Keratinocyte (primary cell): ENCODE results near the gene OR14A16. TPM values are rescaled to one million over a fixed set of nuclear protein-coding genes. Genes with fewer than 3 reads are reported as not detected.

ENCODE experiments used
- DNase-seq: peaks from one replicate; pipeline ENCODE4 v3.0.0-alpha.2; 2011; ENCODE audit warnings: low read depth, missing footprints, low spot score
- FAIRE-seq: peaks from 2 replicates; lab custom pipeline; 2011; peaks lifted over from hg19 to GRCh38; lab: Jason Lieb, UNC
- H2AFZ ChIP-seq: 2 replicates; pipeline ENCODE4 v1.6.0; 2012; ENCODE audit warnings: low read length, control low read depth, inconsistent platforms; ENCODE audit not compliant: control insufficient read depth
- H3K27ac ChIP-seq: 2 replicates; pipeline ENCODE4 v1.5.1; 2011; ENCODE audit warnings: low read length; ENCODE audit not compliant: control insufficient read depth, insufficient read depth
- H3K27me3 ChIP-seq: 3 replicates; pipeline ENCODE4 v1.6.0; 2011; ENCODE audit warnings: low read length; ENCODE audit not compliant: control insufficient read depth, insufficient read depth; ENCODE audit errors: extremely low read depth
- H3K36me3 ChIP-seq, 2 experiments: 2 replicates in 1 of 2; 3 replicates in 1 of 2; pipeline ENCODE4 v1.5.1; 2011; ENCODE audit warnings: low read length in 2 of 2, mild to moderate bottlenecking in 1 of 2; ENCODE audit not compliant: control insufficient read depth in 2 of 2, insufficient read depth in 2 of 2; ENCODE audit errors: extremely low read depth in 1 of 2
- H3K4me1 ChIP-seq: 3 replicates; pipeline ENCODE4 v1.5.1; 2011; ENCODE audit warnings: low read length; ENCODE audit not compliant: control insufficient read depth, insufficient read depth; ENCODE audit errors: extremely low read depth
- H3K4me2 ChIP-seq: 3 replicates; pipeline ENCODE4 v1.6.0; 2011; ENCODE audit warnings: low read depth, low read length; ENCODE audit not compliant: control insufficient read depth, insufficient read depth; ENCODE audit errors: extremely low read depth
- H3K4me3 ChIP-seq, 3 experiments: fragments of 200-600 bp in 1 of 3; sonication (generic) in 1 of 3; 2 replicates in 2 of 3; 3 replicates in 1 of 3; pipeline ENCODE4 v1.5.1; 2011 to 2016; ENCODE audit warnings: low read length in 3 of 3, mild to moderate bottlenecking in 3 of 3, control low read depth in 2 of 3, inconsistent platforms in 1 of 3, low read depth in 1 of 3, mixed read lengths in 1 of 3, mixed run types in 1 of 3, moderate library complexity in 1 of 3; ENCODE audit not compliant: control insufficient read depth in 2 of 3, insufficient read depth in 2 of 3; ENCODE audit errors: extremely low read depth in 1 of 3
- H3K79me2 ChIP-seq: 2 replicates; pipeline ENCODE4 v1.6.0; 2012; ENCODE audit warnings: low read length; ENCODE audit not compliant: control insufficient read depth, insufficient read depth
- H3K9ac ChIP-seq: 3 replicates; pipeline ENCODE4 v1.6.0; 2011; ENCODE audit warnings: low read length; ENCODE audit not compliant: control insufficient read depth, insufficient read depth; ENCODE audit errors: extremely low read depth
- H3K9me1 ChIP-seq: 3 replicates; pipeline ENCODE4 v1.6.0; 2011; ENCODE audit warnings: low read length; ENCODE audit not compliant: control insufficient read depth, insufficient read depth; ENCODE audit errors: extremely low read depth
- H3K9me3 ChIP-seq: 2 replicates; pipeline ENCODE4 v1.5.1; 2012; ENCODE audit warnings: low read depth, low read length; ENCODE audit not compliant: control insufficient read depth
- H4K20me1 ChIP-seq: 3 replicates; pipeline ENCODE4 v1.6.0; 2011; ENCODE audit warnings: low read length; ENCODE audit not compliant: control insufficient read depth, insufficient read depth; ENCODE audit errors: extremely low read depth
- CTCF ChIP-seq, 3 experiments: IDR thresholded peaks in 1 of 3; conservative IDR thresholded peaks in 1 of 3; optimal IDR thresholded peaks in 1 of 3; 2 replicates in 2 of 3; 3 replicates in 1 of 3; pipeline versions ENCODE3 to v1.5.1; 2011; ENCODE audit warnings: low read length in 3 of 3, mild to moderate bottlenecking in 3 of 3, moderate library complexity in 2 of 3, control low read depth in 1 of 3, inconsistent platforms in 1 of 3; ENCODE audit not compliant: insufficient read depth in 2 of 3; ENCODE audit errors: extremely low read depth in 1 of 3
- EZH2 ChIP-seq: IDR thresholded peaks from one replicate; pipeline ENCODE4 v1.6.1; 2012; ENCODE audit warnings: inconsistent platforms, mild to moderate bottlenecking, low read length, moderate library complexity
- dilution Hi-C: fragments of 300-500 bp; cut with MboI; formaldehyde crosslinking; loops from one replicate; pipeline ENCODE4 v1.7.0; 2020; ENCODE audit warnings: low sequenced_read_pairs; ENCODE audit not compliant: extremely low pct_ligation_motif_present
- polyA minus RNA-seq, 3 experiments: library from RNA; depleted of rRNA, polyadenylated mRNA; stranded (reverse); fragments of >200 nt; gene quantifications; 1 replicate in 1 of 3; 2 replicates in 1 of 3; 3 replicates in 1 of 3; pipeline ENCODE4 v1.2.3, GENCODE V29; 2011
- polyA plus RNA-seq, 5 experiments: library from polyadenylated mRNA; depleted of rRNA in 3 of 5; stranded (reverse) in 3 of 5; stranded (forward) in 1 of 5; unstranded in 1 of 5; fragments of >200 nt; gene quantifications; 1 replicate in 1 of 5; 2 replicates in 3 of 5; 3 replicates in 1 of 5; pipeline versions ENCODE4 v1.2.1 to v1.2.3, GENCODE V29; 2011 to 2012; ENCODE audit warnings: missing spikeins in 2 of 5, low read depth in 1 of 5, low replicate concordance in 1 of 5

OR14A16 gene
- not detected in 3 replicates for polyA plus RNA-seq
- polyA plus RNA-seq (2011; ENCODE audit: low read depth), result not detected
- polyA plus RNA-seq (2011; cell fraction: cytosol; rRNA removed), result not detected in 2 replicates
- polyA plus RNA-seq (2011; cell fraction: nucleus; rRNA removed), result not detected in 2 replicates
- not detected in 2 replicates for polyA plus RNA-seq (2012; ENCODE audit: low replicate concordance)
- not detected in 3 replicates for polyA minus RNA-seq
- not detected for polyA minus RNA-seq (2011; cell fraction: cytosol; rRNA and poly(A)+ RNA removed)
- polyA minus RNA-seq (2011; cell fraction: nucleus; rRNA and poly(A)+ RNA removed), result not detected in 2 replicates

- no peak within 1 kb of the TSS for H3K9ac ChIP-seq
- H3K4me3 ChIP-seq, result no peak within 1 kb of the TSS
- no peak within 1 kb of the TSS for H3K27ac ChIP-seq
- H3K36me3 ChIP-seq, result no peaks in the 10 kb centered on the region
- no peak within 1 kb of the TSS for H3K4me2 ChIP-seq
- no peak within 1 kb of the TSS for H2AFZ ChIP-seq
- H3K9me1 ChIP-seq, result no peaks in the 10 kb centered on the region
- DNase-seq, result no peak
- dilution Hi-C loops, result no loop called here
- H3K27me3 ChIP-seq, result no peaks in the 10 kb centered on the region
- no peaks in the 10 kb centered on the region for H3K79me2 ChIP-seq
- H3K4me1 ChIP-seq, result no peaks in the 10 kb centered on the region
- no peak for FAIRE-seq
- TF ChIP-seq CTCF (optimal IDR thresholded peaks at IDR 0.05 in 1 of 3, IDR thresholded peaks at IDR 0.05 in 1 of 3, conservative IDR thresholded peaks at IDR 0.05 in 1 of 3; ENCODE audit: extremely low read depth in 1 of 3, insufficient read depth in 2 of 3, low read length in 3 of 3) (no peak), EZH2 (no peak)
- no peaks in the 10 kb centered on the region for H3K9me3 ChIP-seq
- H4K20me1 ChIP-seq, result no peaks in the 10 kb centered on the region
Observed at GRCh38 chr1:247824023-247824422, at the start of gene OR14A16. OR14A16 (minus strand) TSS chr1:247824119; CDS start chr1:247815729, 8,390 bp downstream.

GRCh38 chr1:247865416-247865815 lies 41.5 kb upstream of the OR14A16 start:
- Histone ChIP-seq H3K9ac (no peak overlapping the region), H3K9me1 (no peaks in the 10 kb centered on the region), H4K20me1 (no peaks in the 10 kb centered on the region), H3K27me3 (no peaks in the 10 kb centered on the region), H3K79me2 (no peaks in the 10 kb centered on the region), H3K36me3 (no peaks in the 10 kb centered on the region), H2AFZ (no peak overlapping the region), H3K9me3 (no peaks in the 10 kb centered on the region), H3K4me3 (no peak overlapping the region), H3K27ac (no peak overlapping the region), H3K4me1 (no peaks in the 10 kb centered on the region), H3K4me2 (no peak overlapping the region)
- no peak for FAIRE-seq
- DNase-seq, result no peak
- dilution Hi-C loops, result no loop called here
- TF ChIP-seq CTCF (optimal IDR thresholded peaks at IDR 0.05 in 1 of 3, IDR thresholded peaks at IDR 0.05 in 1 of 3, conservative IDR thresholded peaks at IDR 0.05 in 1 of 3; ENCODE audit: extremely low read depth in 1 of 3, insufficient read depth in 2 of 3, low read length in 3 of 3) (no peak), EZH2 (no peak)
